ENCODE data around the gene GGT5. TPM values are rescaled to one million over a fixed set of nuclear protein-coding genes. Genes with fewer than 3 reads are reported as not detected.

GGT5 gene
- total and polyA plus RNA-seq, 7 donors = 2.8 to 35.2 (median 22.5) TPM

DNA sequence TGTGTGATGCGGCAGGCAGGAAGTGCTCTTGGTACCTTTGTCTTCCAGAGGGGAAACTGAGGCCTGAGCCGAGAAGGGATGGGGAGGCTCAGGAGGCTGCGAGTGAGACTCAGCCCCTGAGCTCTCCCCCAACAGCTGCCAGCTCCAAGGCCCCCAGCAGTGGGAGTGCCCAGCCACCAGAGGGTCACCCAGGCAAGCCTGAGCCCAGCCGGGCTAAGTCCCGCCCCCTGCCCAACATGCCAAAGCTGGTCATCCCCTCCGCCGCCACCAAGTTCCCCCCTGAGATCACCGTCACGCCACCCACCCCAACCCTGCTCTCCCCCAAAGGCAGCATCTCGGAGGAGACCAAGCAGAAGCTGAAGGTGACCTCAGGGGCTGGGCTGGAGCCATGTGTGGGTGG, 67.4 kb downstream of the GGT5 start:
- intact Hi-C loops (cut with DNase I) = loop anchor here (5.0 kb wide), 1 partner anchor 220 kb away; no protein-coding TSS in a partner anchor
- H3K9me3 ChIP-seq = no peaks in the 10 kb centered on the region
- no peak overlapping the region for H3K4me3 ChIP-seq
- H3K36me3 ChIP-seq = peaks cover 5 to 29% (median 14%) of the 10 kb centered on the region in 4 donors
- no peak for DNase-seq
- peak overlapping the region; percentile 78 to 87 (median 84) for H3K27ac ChIP-seq
- H3K4me1 ChIP-seq = peaks cover 0 to 65% (median 59%) of the 10 kb centered on the region in 4 donors
- 93 to 98% methylated on average over 10 of the region's 10 CpGs for WGBS, 2 donors
- no peaks in the 10 kb centered on the region for H3K27me3 ChIP-seq
- no peak for TF ChIP-seq EP300 (IDR thresholded peaks at IDR 0.05)
- no peak for TF ChIP-seq POLR2A (IDR thresholded peaks at IDR 0.05)
- no peak for TF ChIP-seq CTCF (IDR thresholded peaks at IDR 0.05)

GRCh38 chr22:24177045-24177444, 67.8 kb downstream of the GGT5 start:
- Histone ChIP-seq H3K4me1 (peaks cover 0 to 61% (median 55%) of the 10 kb centered on the region in 4 donors), H3K9me3 (no peaks in the 10 kb centered on the region), H3K27me3 (no peaks in the 10 kb centered on the region), H3K36me3 (peaks cover 9 to 33% (median 18%) of the 10 kb centered on the region in 4 donors), H3K27ac (peak overlapping the region; percentile 78 to 87 (median 84)), H3K4me3 (no peak overlapping the region)
- intact Hi-C loops (cut with DNase I) = loop anchor here (5.0 kb wide), 1 partner anchor 220 kb away; no protein-coding TSS in a partner anchor
- TF ChIP-seq EP300 (IDR thresholded peaks at IDR 0.05) (no peak), POLR2A (IDR thresholded peaks at IDR 0.05) (no peak), CTCF (IDR thresholded peaks at IDR 0.05) (no peak), POLR2AphosphoS5 (IDR thresholded peaks at IDR 0.05) (no peak)
- WGBS, 2 donors = 94 to 98% methylated on average over 5 of the region's 5 CpGs
- DNase-seq = no peak

GRCh38 chr22:24176630-24177029, 68.3 kb downstream of the GGT5 start:
- H3K27ac ChIP-seq = peak overlapping the region; percentile 78 to 87 (median 84)
- peaks cover 0 to 57% (median 51%) of the 10 kb centered on the region in 4 donors for H3K4me1 ChIP-seq
- peak; percentile 88 for DNase-seq
- intact Hi-C loops (cut with DNase I) = loop anchor here (5.0 kb wide), 1 partner anchor 219 kb away; no protein-coding TSS in a partner anchor
- H3K36me3 ChIP-seq = peaks cover 13 to 38% (median 23%) of the 10 kb centered on the region in 4 donors
- no peak for TF ChIP-seq POLR2A (IDR thresholded peaks at IDR 0.05)
- TF ChIP-seq POLR2AphosphoS5 (IDR thresholded peaks at IDR 0.05) = peak in 2 of 4 donors; percentile 15 to 32
- no peak for TF ChIP-seq CTCF (IDR thresholded peaks at IDR 0.05)
- no peaks in the 10 kb centered on the region for H3K9me3 ChIP-seq
- no peaks in the 10 kb centered on the region for H3K27me3 ChIP-seq
- WGBS, 2 donors = 87 to 96% methylated on average over 10 of the region's 10 CpGs
- no peak overlapping the region for H3K4me3 ChIP-seq

- Histone ChIP-seq H3K9me3 (no peaks in the 10 kb centered on the region), H3K4me1 (peaks cover 0 to 51% (median 45%) of the 10 kb centered on the region in 4 donors), H3K27me3 (no peaks in the 10 kb centered on the region), H3K36me3 (peaks cover 18 to 43% (median 26%) of the 10 kb centered on the region in 4 donors), H3K27ac (peak overlapping the region; percentile 78 to 87 (median 84)), H3K4me3 (no peak overlapping the region)
- 91 to 96% methylated on average over 11 of the region's 11 CpGs for WGBS, 2 donors
- TF ChIP-seq EP300 (IDR thresholded peaks at IDR 0.05) (no peak), POLR2A (IDR thresholded peaks at IDR 0.05) (no peak)
- no peak for DNase-seq
- intact Hi-C loops (cut with DNase I) = loop anchor here (5.0 kb wide), 1 partner anchor 219 kb away; no protein-coding TSS in a partner anchor
These were observed 68.8 kb downstream of the GGT5 start for GRCh38 chr22:24176040-24176439.

- Histone ChIP-seq H3K9me3 (no peaks in the 10 kb centered on the region), H3K27ac (peak overlapping the region; percentile 78 to 87 (median 84)), H3K4me1 (peaks cover 0 to 48% (median 43%) of the 10 kb centered on the region in 4 donors), H3K4me3 (no peak overlapping the region), H3K36me3 (peaks cover 18 to 51% (median 29%) of the 10 kb centered on the region in 4 donors), H3K27me3 (no peaks in the 10 kb centered on the region)
- peak in 1 of 4 donors; percentile 29 for TF ChIP-seq POLR2AphosphoS5 (IDR thresholded peaks at IDR 0.05)
- peak; percentile 87 to 95 (median 89) for TF ChIP-seq CTCF (IDR thresholded peaks at IDR 0.05)
- no peak for TF ChIP-seq POLR2A (IDR thresholded peaks at IDR 0.05)
- 49 to 65% methylated on average over 11 of the region's 11 CpGs for whole genome bisulfite sequencing, 2 donors
- peak; percentile 94 for DNase-seq
- intact Hi-C loops (cut with DNase I) = loop anchor here (1.0 to 5.0 kb wide), 3 partner anchors 42 to 218 kb away; no protein-coding TSS in a partner anchor
These were observed 69.6 kb downstream of the GGT5 start for GRCh38 chr22:24175160-24175808.
